Measurements from ENCODE around the gene CYP24A1. TPM values are rescaled to one million over a fixed set of nuclear protein-coding genes. Genes with fewer than 3 reads are reported as not detected.

Gene CYP24A1
- total and polyA plus RNA-seq, 2 experiments from 2014 or later = 0.43 to 1.2 TPM

DNA sequence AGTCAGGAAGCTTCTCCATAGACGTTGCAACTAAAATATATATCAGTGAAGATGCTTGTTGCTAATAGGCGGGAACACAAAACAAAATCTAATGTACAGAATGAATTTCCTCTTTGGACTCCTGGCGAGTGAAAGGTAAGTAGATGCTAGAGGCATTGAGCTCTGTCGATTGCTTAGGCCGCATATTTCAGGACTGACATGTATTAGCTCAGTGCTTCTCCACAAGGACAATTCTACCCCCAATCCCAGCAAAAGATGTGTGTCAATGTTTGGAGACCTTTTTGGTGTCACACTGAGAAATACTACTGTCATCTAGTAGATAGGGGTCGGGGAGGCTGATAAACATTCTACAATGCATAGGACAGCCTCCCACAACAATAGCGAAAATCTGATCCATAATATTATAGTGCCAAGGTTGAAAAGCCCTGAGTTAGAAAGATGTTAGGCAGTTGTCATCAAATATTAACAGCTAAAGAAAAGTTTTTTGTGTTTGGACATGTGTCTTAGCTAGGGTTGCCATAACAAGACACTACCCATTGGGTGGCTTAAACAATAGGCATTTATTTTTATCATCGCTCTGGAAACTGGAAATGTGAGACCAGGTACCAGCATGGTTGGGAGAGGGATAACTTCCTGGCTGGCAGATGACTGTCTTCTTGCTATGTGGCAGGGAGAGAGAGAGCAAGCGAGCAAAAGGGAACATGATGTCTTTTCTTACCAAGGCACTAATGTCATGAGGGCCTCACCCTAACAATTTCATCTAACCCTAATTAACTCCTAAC lies 55.4 kb downstream of the CYP24A1 start:
- Histone ChIP-seq H3K4me1 (ENCODE audit: insufficient read depth) (peaks cover 30% of the 10 kb centered on the region), H3K36me3 (ENCODE audit: low read depth) (no peaks in the 10 kb centered on the region), H3K27me3 (replicated peaks; ENCODE audit: insufficient read depth) (no peaks in the 10 kb centered on the region), H3K4me3 (no peak overlapping the region), H3K9me2 (ENCODE audit: insufficient read depth) (no peaks in the 10 kb centered on the region), H3K27ac (no peak overlapping the region), H4K20me1 (ENCODE audit: insufficient read depth) (no peaks in the 10 kb centered on the region), H3K9ac (no peak overlapping the region), H3K4me2 (ENCODE audit: unreplicated experiment) (no peak overlapping the region), H3K9me3 (ENCODE audit: low read depth) (no peaks in the 10 kb centered on the region), H3K79me2 (ENCODE audit: insufficient read depth) (no peaks in the 10 kb centered on the region), H2AFZ (no peak overlapping the region), H3F3A (ENCODE audit: insufficient read depth) (peaks cover 38% of the 10 kb centered on the region)
- in situ Hi-C loops (cut with MboI) = loop anchor here (10.0 kb wide), 1 partner anchor 526 kb away; no protein-coding TSS in a partner anchor
- TF ChIP-seq EZH2 (IDR thresholded peaks at IDR 0.05; ENCODE audit: insufficient read depth, poor library complexity, severe bottlenecking) = no peak
- TF ChIP-seq EZH2phosphoT487 (IDR thresholded peaks at IDR 0.05; ENCODE audit: insufficient read depth, low read depth) = no peak
- no peak for DNase-seq
- WGBS, 2 experiments (ENCODE audit: low coverage in 1 of 2, low lambda C conversion rate in 2 of 2, missing lambda C conversion rate in 2 of 2) = 82 to 85% methylated on average over 9 of the region's 9 CpGs

DNA sequence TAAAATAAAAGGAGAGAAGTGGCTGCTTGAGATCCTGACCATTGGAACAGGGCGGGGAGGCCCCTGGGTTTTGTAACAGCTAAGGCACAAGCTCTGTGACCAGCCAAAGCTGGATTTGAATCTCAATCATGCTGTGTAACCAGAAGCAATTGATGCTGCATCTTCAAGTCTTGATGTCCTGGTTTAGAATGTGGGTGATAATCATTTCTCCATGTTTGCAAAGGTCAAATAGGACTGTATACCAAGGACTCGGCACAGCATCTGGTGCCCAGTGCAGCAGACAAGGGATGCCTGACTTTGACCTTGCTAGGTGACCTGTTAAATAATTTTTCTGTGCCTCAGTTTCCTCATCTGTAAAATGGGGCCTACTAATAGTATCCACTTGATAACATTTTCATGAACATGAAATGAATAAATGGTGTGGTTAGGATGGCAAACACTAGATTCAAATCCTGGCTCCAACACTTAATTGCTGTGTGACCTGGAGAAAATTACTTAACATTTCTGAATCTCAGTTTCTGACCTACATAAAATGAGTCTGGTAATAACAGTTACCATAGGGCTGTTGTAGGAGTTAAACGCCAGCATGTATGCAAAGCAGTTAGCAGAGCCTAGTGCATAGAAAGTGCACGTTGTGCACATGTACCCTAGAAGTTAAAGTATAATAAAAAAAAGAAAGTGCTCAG lies 57.1 kb downstream of the CYP24A1 start:
- no peaks in the 10 kb centered on the region for H3K9me2 ChIP-seq (ENCODE audit: insufficient read depth)
- H3K4me2 ChIP-seq (ENCODE audit: unreplicated experiment) = no peak overlapping the region
- in situ Hi-C loops (cut with MboI) = loop anchor here (10.0 kb wide), 1 partner anchor 528 kb away; no protein-coding TSS in a partner anchor
- H3K4me1 ChIP-seq (ENCODE audit: insufficient read depth) = peaks cover 14% of the 10 kb centered on the region
- H2AFZ ChIP-seq = no peak overlapping the region
- no peaks in the 10 kb centered on the region for H4K20me1 ChIP-seq (ENCODE audit: insufficient read depth)
- H3K79me2 ChIP-seq (ENCODE audit: insufficient read depth) = no peaks in the 10 kb centered on the region
- no peak overlapping the region for H3K4me3 ChIP-seq
- H3K9ac ChIP-seq = no peak overlapping the region
- peaks cover 22% of the 10 kb centered on the region for H3F3A ChIP-seq (ENCODE audit: insufficient read depth)
- no peak for TF ChIP-seq EZH2 (IDR thresholded peaks at IDR 0.05; ENCODE audit: insufficient read depth, poor library complexity, severe bottlenecking)
- no peak for TF ChIP-seq EZH2phosphoT487 (IDR thresholded peaks at IDR 0.05; ENCODE audit: insufficient read depth, low read depth)
- no peaks in the 10 kb centered on the region for H3K36me3 ChIP-seq (ENCODE audit: low read depth)
- no peak for DNase-seq
- WGBS, 2 experiments (ENCODE audit: low coverage in 1 of 2, low lambda C conversion rate in 2 of 2, missing lambda C conversion rate in 2 of 2) = 96 to 99% methylated on average over 4 of the region's 4 CpGs
- no peaks in the 10 kb centered on the region for H3K27me3 ChIP-seq (replicated peaks; ENCODE audit: insufficient read depth)
- H3K27ac ChIP-seq = no peak overlapping the region
- H3K9me3 ChIP-seq (ENCODE audit: low read depth) = no peaks in the 10 kb centered on the region

DNA sequence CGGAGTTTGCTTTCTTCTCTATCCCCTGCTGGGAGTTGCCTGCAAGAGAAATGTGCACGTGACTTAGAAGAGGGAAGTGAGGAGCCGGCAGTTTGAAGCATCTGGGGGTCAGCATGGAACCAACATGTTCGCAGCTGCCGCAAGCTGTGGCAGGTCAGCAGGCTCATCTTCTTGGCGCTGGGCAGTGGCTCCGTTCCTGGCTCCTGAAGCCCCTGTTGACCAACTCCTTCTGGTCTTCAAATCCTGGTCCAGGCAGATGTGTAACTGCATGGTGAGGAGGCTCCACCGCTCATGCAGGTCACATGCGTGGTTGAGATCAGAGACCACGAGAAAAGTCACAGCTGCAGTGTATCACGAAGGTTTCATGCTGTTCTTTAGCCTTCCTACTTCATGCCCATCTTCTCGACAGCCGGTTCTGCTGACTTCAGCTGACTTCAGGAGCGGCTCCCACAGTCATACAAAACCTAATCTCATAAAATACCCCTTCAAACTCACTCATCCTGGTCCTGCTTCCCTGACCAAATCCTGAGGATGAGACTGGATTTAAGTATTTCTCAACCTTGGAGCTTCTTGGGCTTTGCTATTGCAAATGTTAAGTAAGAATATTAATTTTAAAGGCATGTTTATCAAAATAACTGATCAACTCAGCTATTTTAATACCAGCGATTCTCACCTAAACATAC lies 58.5 kb downstream of the CYP24A1 start:
- H3K9ac ChIP-seq = peak overlapping the region; percentile 36; the same call in 1 of the 2 replicates
- peak overlapping the region; percentile 59 for H3K27ac ChIP-seq
- 0 out of 2 replicates have a peak overlapping the region, but pooled peaks have one; percentile 6 for H3K4me3 ChIP-seq
- peak; percentile 46 for DNase-seq
- no peak for TF ChIP-seq EZH2 (IDR thresholded peaks at IDR 0.05; ENCODE audit: insufficient read depth, poor library complexity, severe bottlenecking)
- no peak for TF ChIP-seq EZH2phosphoT487 (IDR thresholded peaks at IDR 0.05; ENCODE audit: insufficient read depth, low read depth)
- H3F3A ChIP-seq (ENCODE audit: insufficient read depth) = peaks cover 13% of the 10 kb centered on the region
- no peaks in the 10 kb centered on the region for H3K36me3 ChIP-seq (ENCODE audit: low read depth)
- no peaks in the 10 kb centered on the region for H3K9me3 ChIP-seq (ENCODE audit: low read depth)
- no peaks in the 10 kb centered on the region for H3K9me2 ChIP-seq (ENCODE audit: insufficient read depth)
- H2AFZ ChIP-seq = peak overlapping the region; percentile 29; the same call in 1 of the 2 replicates
- H3K79me2 ChIP-seq (ENCODE audit: insufficient read depth) = no peaks in the 10 kb centered on the region
- H4K20me1 ChIP-seq (ENCODE audit: insufficient read depth) = no peaks in the 10 kb centered on the region
- peak overlapping the region; percentile 57 for H3K4me2 ChIP-seq (ENCODE audit: unreplicated experiment)
- WGBS, 2 experiments (ENCODE audit: low coverage in 1 of 2, low lambda C conversion rate in 2 of 2, missing lambda C conversion rate in 2 of 2) = 74 to 81% methylated on average over 15 of the region's 15 CpGs
- no peaks in the 10 kb centered on the region for H3K27me3 ChIP-seq (replicated peaks; ENCODE audit: insufficient read depth)
- in situ Hi-C loops (cut with MboI) = loop anchor here (10.0 kb wide), 1 partner anchor 529 kb away; no protein-coding TSS in a partner anchor
- peaks cover 11% of the 10 kb centered on the region for H3K4me1 ChIP-seq (ENCODE audit: insufficient read depth)

DNA sequence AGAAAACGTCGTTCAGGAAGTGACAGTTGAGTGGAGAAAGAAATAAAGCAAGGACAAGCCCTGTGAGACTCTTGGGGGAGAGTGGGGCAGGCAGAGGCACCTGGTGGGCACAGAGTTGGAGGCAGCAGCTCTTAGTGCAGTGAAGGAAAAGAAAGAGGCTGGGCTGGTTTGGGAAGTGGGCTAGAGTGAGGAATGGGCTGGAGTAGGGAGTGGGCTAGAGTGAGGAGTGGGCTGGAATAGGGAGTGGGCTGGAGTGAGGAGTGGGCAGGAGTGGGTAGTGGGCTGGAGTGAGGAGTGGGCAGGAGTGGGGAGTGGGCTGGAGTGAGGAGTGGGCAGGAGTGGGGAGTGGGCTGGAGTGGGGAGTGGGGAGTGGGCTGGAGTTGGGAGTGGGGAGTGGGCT lies 59.7 kb downstream of the CYP24A1 start:
- Histone ChIP-seq H3K27me3 (replicated peaks; ENCODE audit: insufficient read depth) (no peaks in the 10 kb centered on the region), H3K4me1 (ENCODE audit: insufficient read depth) (peaks cover 16% of the 10 kb centered on the region), H3K36me3 (ENCODE audit: low read depth) (no peaks in the 10 kb centered on the region), H3K9me3 (ENCODE audit: low read depth) (no peaks in the 10 kb centered on the region), H3K9ac (no peak overlapping the region), H3K4me2 (ENCODE audit: unreplicated experiment) (no peak overlapping the region), H3K79me2 (ENCODE audit: insufficient read depth) (no peaks in the 10 kb centered on the region), H3K9me2 (ENCODE audit: insufficient read depth) (no peaks in the 10 kb centered on the region), H3K27ac (no peak overlapping the region), H4K20me1 (ENCODE audit: insufficient read depth) (no peaks in the 10 kb centered on the region), H2AFZ (no peak overlapping the region), H3F3A (ENCODE audit: insufficient read depth) (peaks cover 13% of the 10 kb centered on the region), H3K4me3 (no peak overlapping the region)
- in situ Hi-C loops (cut with MboI) = loop anchor here (10.0 kb wide), 1 partner anchor 531 kb away; no protein-coding TSS in a partner anchor
- no peak for DNase-seq
- TF ChIP-seq EZH2phosphoT487 (IDR thresholded peaks at IDR 0.05; ENCODE audit: insufficient read depth, low read depth) = no peak
- no peak for TF ChIP-seq EZH2 (IDR thresholded peaks at IDR 0.05; ENCODE audit: insufficient read depth, poor library complexity, severe bottlenecking)
- WGBS, 2 experiments (ENCODE audit: low coverage in 1 of 2, low lambda C conversion rate in 2 of 2, missing lambda C conversion rate in 2 of 2) = 74 to 87% methylated on average over 2 of the region's 2 CpGs
